GM12875 (cell line): ENCODE measurements around the gene CSNK1G1.
"Not testable (repeated sequence)": the region's sequence is repeated elsewhere in the genome, so short reads cannot be mapped to it uniquely, and the experiment has no call there.

ENCODE experiments used
- H3K4me3 ChIP-seq: one replicate; pipeline ENCODE4 v1.5.1; 2011; ENCODE audit warnings: low read depth, low read length, control low read depth
- CTCF ChIP-seq: IDR thresholded peaks from 2 replicates; pipeline ENCODE4 v1.5.1; 2011; ENCODE audit warnings: low read depth, mild to moderate bottlenecking, control low read depth, inconsistent platforms, low read length, moderate library complexity, borderline replicate concordance; ENCODE audit not compliant: insufficient read depth

The CSNK1G1 gene

GRCh38 chr15:64131547-64131946 lies 224.4 kb downstream of the CSNK1G1 start:
- H3K4me3 ChIP-seq, result no peak overlapping the region
- TF ChIP-seq CTCF, result no peak

- H3K4me3 ChIP-seq, result no peak overlapping the region
- TF ChIP-seq CTCF, result no peak
These were observed 225.8 kb downstream of the CSNK1G1 start for GRCh38 chr15:64130159-64130558.

GRCh38 chr15:64127521-64128270 lies 228.3 kb downstream of the CSNK1G1 start:
- TF ChIP-seq CTCF, result no peak
- no peak overlapping the region for H3K4me3 ChIP-seq

GRCh38 chr15:64125978-64126377 lies 230.0 kb downstream of the CSNK1G1 start:
- TF ChIP-seq CTCF, result no peak
- no peak overlapping the region for H3K4me3 ChIP-seq

- no peak overlapping the region for H3K4me3 ChIP-seq
- no peak for TF ChIP-seq CTCF
These were observed 233.0 kb downstream of the CSNK1G1 start for GRCh38 chr15:64122936-64123351.

GRCh38 chr15:64122444-64122843 lies 233.5 kb downstream of the CSNK1G1 start:
- no peak overlapping the region for H3K4me3 ChIP-seq
- TF ChIP-seq CTCF, result no peak

GRCh38 chr15:64121614-64122013 lies 234.4 kb downstream of the CSNK1G1 start:
- no peak overlapping the region for H3K4me3 ChIP-seq
- TF ChIP-seq CTCF, result no peak

- H3K4me3 ChIP-seq, result not testable (repeated sequence)
These were observed 235.7 kb downstream of the CSNK1G1 start for GRCh38 chr15:64120322-64120721.
